GM21786 (cell line): ENCODE measurements around the gene PTTG1IP.
A peak's percentile ranks its signal among the peaks of the same experiment; 100 is the strongest.

Experiments
- ATAC-seq: cut with Tn5 transposase; IDR thresholded peaks from one replicate; pipeline ENCODE4 v1.9.1; 2021; ENCODE audit not compliant: unreplicated experiment

The PTTG1IP gene

GRCh38 chr21:44828362-44829056 is 45.0 kb downstream of the PTTG1IP start:
- no peak for ATAC-seq

- ATAC-seq = no peak
These were observed 50.3 kb downstream of the PTTG1IP start for GRCh38 chr21:44823179-44823660.

DNA sequence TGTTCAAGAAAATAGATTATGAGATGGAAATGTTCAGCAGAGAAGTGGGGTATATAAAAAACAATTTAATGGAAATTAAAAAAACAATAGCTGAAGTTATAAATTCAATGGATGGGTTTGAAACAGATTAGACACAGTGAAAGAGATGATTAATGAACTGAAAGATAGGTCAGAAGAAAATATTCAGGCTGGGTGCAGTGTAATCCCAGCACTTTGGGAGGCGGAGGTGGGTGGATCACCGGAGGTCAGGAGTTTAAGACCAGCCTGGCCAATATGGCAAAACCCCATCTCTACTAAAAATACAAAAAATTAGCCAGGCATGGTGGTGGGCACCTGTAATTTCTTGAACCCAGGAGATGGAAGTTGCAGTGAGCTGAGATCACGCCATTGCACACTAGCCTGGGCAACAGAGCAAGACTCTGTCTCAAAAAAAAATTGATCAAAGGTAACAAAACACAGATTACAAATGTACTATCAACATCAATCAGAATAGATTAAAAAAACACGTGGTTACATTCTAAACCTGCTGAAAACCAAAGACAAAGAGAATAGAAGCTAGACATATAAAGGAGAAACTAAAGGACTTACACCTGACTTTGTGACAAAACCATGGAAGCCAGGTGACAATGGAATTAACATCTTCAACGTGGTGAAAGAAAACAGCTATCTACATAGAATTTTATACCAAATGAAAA is 50.9 kb downstream of the PTTG1IP start:
- ATAC-seq = no peak

- ATAC-seq = no peak
These were observed 52.6 kb downstream of the PTTG1IP start for GRCh38 chr21:44820851-44821250.

- no peak for ATAC-seq
These were observed 53.9 kb downstream of the PTTG1IP start for GRCh38 chr21:44819283-44820243.

DNA sequence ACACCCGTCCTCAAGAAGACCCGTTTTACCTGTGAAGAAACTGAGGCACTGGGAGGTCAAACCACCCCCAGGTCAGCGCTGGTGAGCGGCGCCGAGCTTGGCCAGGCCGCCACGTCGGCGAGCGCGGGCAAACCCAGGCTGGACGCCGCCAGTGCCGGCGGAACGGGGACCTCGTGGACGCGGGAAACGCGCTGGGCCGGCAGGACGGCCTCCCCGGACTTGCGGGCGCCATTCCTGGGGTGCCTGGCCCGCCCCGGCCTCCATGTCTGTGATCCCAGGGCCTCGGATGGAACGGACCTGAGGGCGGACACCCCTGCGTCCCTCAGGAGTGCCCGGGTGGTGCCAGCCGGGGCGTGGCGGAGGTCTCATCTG is 54.9 kb downstream of the PTTG1IP start:
- ATAC-seq = no peak

GRCh38 chr21:44817914-44818639 is 55.4 kb downstream of the PTTG1IP start, which contains the start of gene SUMO3:
TSS of gene SUMO3 (minus strand) at chr21:44818062. CDS start at chr21:44817968, 94 bp downstream.
- ATAC-seq = peak; percentile 47

DNA sequence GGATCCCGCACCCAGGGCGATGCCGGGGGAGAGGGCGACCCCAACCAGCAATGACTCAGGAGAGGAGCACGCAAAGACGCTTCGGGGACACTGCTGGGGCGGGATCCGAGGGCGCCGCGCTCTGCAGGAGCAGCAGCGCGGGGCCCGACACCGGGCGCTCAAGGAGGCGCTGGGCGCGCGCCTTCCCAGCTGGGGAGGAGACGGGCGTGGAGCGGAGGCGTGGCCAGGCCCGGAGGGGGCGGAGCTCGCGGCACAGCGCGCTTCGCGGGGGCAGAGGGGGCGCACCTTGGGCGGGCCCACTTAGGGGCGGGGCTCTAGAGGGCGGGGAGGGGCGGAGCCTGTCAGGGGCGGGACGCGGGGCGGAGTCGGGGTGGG is 56.0 kb downstream of the PTTG1IP start:
- ATAC-seq = peak; percentile 68

DNA sequence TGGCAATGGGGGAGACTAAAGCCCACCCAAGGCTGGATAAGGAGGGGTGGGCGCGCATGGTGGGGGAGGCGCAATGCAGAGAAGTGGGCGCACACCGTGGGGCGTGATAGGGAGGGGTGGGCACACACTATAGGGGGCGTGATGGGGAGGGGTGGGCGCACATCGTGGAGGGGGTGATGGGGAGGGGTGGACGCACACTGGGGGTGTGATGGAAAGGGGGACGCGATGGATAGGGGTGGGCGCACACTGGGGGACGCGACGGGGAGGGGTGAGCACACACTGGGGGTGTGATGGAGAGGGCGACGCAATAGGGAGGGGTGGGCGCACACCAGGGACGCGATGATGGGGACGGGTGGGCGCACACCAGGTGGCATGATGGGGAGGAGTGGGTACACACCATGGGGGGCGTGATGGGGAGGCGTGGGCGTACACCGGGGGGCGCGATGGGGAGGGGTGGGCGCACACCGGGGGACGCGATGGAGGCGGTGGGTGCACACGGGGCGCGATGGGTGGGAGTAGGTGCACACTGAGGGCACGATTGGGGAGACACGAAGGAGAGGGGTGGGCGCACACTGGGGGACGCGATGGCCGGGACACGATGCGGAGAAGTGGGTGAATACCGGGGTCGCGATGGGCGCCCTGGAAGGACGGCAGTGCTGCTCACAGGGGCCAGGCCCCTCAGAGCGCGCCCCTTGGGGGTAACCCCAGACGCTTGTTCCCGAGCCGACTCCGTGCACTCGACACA is 56.6 kb downstream of the PTTG1IP start:
- no peak for ATAC-seq

- ATAC-seq = no peak
These were observed 57.5 kb downstream of the PTTG1IP start for GRCh38 chr21:44815852-44816628.

DNA sequence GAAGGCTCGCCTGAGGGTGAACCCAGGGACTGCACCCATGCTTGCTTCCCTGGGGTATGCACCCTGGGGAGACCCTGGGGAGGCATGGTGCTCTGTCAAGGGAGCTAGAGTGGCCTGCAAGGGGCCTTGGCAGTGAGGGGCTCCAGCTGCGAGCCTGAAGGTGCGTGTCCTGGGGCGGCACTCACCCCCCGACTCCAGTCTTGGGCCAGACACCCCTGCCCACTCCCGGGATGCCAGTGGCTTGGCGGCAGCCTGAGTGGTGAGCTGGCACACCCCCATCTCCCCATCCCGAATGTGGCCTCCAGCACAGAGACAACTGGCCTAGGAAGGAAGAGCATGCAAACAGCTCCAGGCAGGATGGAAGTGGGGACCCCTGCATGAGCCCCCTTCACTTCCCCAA is 58.3 kb downstream of the PTTG1IP start:
- no peak for ATAC-seq

- no peak for ATAC-seq
These were observed 58.9 kb downstream of the PTTG1IP start for GRCh38 chr21:44814498-44815023.

GRCh38 chr21:44813727-44814126 is 59.8 kb downstream of the PTTG1IP start:
- no peak for ATAC-seq

DNA sequence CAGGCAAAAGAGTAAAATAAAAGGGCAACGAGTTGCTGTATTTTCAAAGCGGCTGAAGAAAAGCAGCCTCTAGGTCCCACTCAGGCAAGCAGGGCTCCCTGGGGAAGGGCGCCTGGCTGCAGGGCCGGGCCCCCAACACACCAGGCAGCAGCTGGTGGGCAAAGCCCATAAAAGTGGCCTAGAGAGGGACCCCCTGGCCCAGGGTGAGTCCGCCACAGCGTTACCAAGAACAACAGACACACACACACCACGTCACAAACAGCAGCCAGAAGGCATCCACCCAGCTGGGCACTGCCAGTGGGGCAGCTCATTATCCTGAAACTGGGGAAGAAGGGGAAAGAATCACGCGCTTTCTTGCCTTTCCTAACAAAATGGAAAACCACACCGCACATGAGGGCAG is 60.3 kb downstream of the PTTG1IP start:
- no peak for ATAC-seq

DNA sequence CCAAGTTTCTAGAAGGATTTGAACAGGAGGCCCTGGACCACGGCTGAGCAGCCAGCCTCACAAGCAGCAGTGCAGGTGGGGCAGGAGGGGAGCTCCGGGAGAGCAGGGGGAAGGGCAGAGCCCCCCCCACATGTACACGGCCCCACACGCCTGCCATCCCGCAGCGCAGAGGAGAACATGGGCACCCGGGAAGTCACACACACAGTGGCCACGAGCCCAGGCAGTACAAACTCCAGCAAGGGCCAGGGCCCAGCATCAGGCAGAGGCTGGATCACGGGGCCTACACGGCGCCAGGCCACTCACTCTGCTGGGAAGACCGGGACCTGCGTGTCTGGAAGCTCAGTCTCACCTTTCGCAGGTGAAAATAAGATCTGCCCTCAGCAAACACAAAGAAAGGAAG is 60.9 kb downstream of the PTTG1IP start:
- ATAC-seq = no peak

- no peak for ATAC-seq
These were observed 62.7 kb downstream of the PTTG1IP start for GRCh38 chr21:44810779-44811178.

GRCh38 chr21:44805859-44806258 is 67.6 kb downstream of the PTTG1IP start:
- ATAC-seq = no peak

DNA sequence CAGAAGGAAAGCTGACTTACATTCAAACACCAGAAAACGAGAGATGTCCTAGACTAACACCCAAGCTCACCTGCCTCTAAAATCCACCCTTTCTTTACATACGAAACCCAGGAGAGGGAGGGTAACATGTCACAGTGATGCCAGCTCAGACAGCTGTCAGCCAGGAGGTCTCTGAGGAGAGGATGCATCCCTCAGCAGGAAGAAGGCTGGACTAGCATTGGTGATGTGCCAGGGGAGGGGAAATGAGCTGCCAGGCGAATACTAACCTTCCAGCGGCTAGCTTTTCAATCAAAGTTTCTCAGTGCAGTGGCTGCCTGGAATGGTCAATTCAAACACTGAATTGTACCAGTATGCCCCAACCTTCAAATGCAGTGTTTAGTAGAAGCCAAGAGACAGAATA is 68.3 kb downstream of the PTTG1IP start:
- ATAC-seq = no peak

- ATAC-seq = no peak
These were observed 68.7 kb downstream of the PTTG1IP start for GRCh38 chr21:44804762-44805161.
